ENCODE measurements around the gene LAMB4. TPM values are rescaled to one million over a fixed set of nuclear protein-coding genes. Genes with fewer than 3 reads are reported as not detected.
A peak's percentile ranks its signal among the peaks of the same experiment; 100 is the strongest.

Gene LAMB4
- total and polyA plus RNA-seq, 2 of the 8 experiments (the other 6 are each of a cell fraction or from before 2014, with no cell fraction given), result not detected

GRCh38 chr7:108063520-108063933 is 66.6 kb downstream of the LAMB4 start:
- H3K9ac ChIP-seq (replicated peaks in 1 of 4; ENCODE audit: extremely low read depth in 1 of 4, low read depth in 3 of 4, low read length in 3 of 4), result no peak overlapping the region
- no peaks in the 10 kb centered on the region for H3K27me3 ChIP-seq (replicated peaks in 1 of 4; ENCODE audit: control insufficient read depth in 3 of 4, extremely low read depth in 1 of 4, insufficient read depth in 3 of 4, low read length in 3 of 4)
- DNase-seq (ENCODE audit: low read depth in 1 of 2, low spot score in 2 of 2), result no peak
- no peak overlapping the region for H3K18ac ChIP-seq (ENCODE audit: extremely low read depth, low read length)
- H3K4me3 ChIP-seq (ENCODE audit: extremely low read depth in 1 of 4, insufficient read depth in 2 of 4, low read depth in 3 of 4, low read length in 4 of 4), result no peak overlapping the region
- no peak overlapping the region for H2BK20ac ChIP-seq (ENCODE audit: low read length)
- H2AFZ ChIP-seq (ENCODE audit: low read length), result 0 out of 2 replicates have a peak overlapping the region, but pooled peaks have one; percentile 37
- H3K36me3 ChIP-seq (ENCODE audit: control insufficient read depth in 2 of 4, insufficient read depth in 4 of 4, low read length in 3 of 4), result no peaks in the 10 kb centered on the region
- no peak for FAIRE-seq
- peaks cover 0 to 5% (median under 1%) of the 10 kb centered on the region in 4 experiments; a peak in 1 of 7 replicates for H3K4me1 ChIP-seq (replicated peaks in 1 of 4; ENCODE audit: control insufficient read depth in 3 of 4, insufficient read depth in 4 of 4, low read length in 3 of 4)
- no peak overlapping the region for H2BK15ac ChIP-seq (ENCODE audit: low read length)
- no peak overlapping the region for H4K5ac ChIP-seq (ENCODE audit: insufficient read length, low read depth, low read length)
- TF ChIP-seq CBX8 (IDR thresholded peaks at IDR 0.05; ENCODE audit: borderline replicate concordance, low read depth, low read length) (no peak), HDAC6 (IDR thresholded peaks at IDR 0.05; ENCODE audit: low read depth, low read length) (no peak), POU5F1 (IDR thresholded peaks at IDR 0.05; ENCODE audit: low read depth, low read length) (no peak), MAX (IDR thresholded peaks at IDR 0.05) (no peak), MAFK (IDR thresholded peaks at IDR 0.05; ENCODE audit: low read depth, low read length) (no peak)
- no peak overlapping the region for H2BK120ac ChIP-seq (replicated peaks; ENCODE audit: low read depth, low read length)
- H3K79me2 ChIP-seq (ENCODE audit: control insufficient read depth in 1 of 2, insufficient read depth in 2 of 2, low read length in 2 of 2), result no peaks in the 10 kb centered on the region
- no peak overlapping the region for H3K4me2 ChIP-seq (ENCODE audit: insufficient read depth in 1 of 2, low read depth in 2 of 2, low read length in 2 of 2)
- no peaks in the 10 kb centered on the region for H3K79me1 ChIP-seq (ENCODE audit: low read depth, low read length)
- H3K9me3 ChIP-seq (ENCODE audit: insufficient read depth in 2 of 2, low read depth in 1 of 2, low read length in 1 of 2), result no peaks in the 10 kb centered on the region
- H2BK5ac ChIP-seq (ENCODE audit: low read depth, low read length), result no peak overlapping the region
- H3K4ac ChIP-seq (replicated peaks; ENCODE audit: insufficient read length, low read depth, low read length), result no peak overlapping the region
- H4K20me1 ChIP-seq (replicated peaks in 1 of 2; ENCODE audit: control insufficient read depth in 1 of 2, insufficient read depth in 2 of 2, low read length in 2 of 2), result no peaks in the 10 kb centered on the region
- H4K8ac ChIP-seq (ENCODE audit: extremely low read depth, insufficient read depth, low read length), result no peak overlapping the region
- POLR2A ChIA-PET (ENCODE audit: partially characterized antibody), result no interaction called here
- no peak overlapping the region for H3K23ac ChIP-seq (ENCODE audit: insufficient read length)
- no peak overlapping the region for H2BK12ac ChIP-seq (ENCODE audit: low read depth, low read length)
- no peak overlapping the region for H4K91ac ChIP-seq (replicated peaks; ENCODE audit: insufficient read length, low read length)
- no peak overlapping the region for H3K14ac ChIP-seq (ENCODE audit: insufficient read length)
- CTCF ChIA-PET (ENCODE audit: partially characterized antibody), result interaction anchor here (0.6 to 1.2 kb wide), 3 partner anchors 10 to 335 kb away, joined by 3 read pairs; no protein-coding TSS in a partner anchor
- no peak overlapping the region for H3K27ac ChIP-seq (ENCODE audit: low read depth, low read length)
- H3K56ac ChIP-seq (replicated peaks; ENCODE audit: insufficient read length, low read depth, low read length), result no peak overlapping the region
- WGBS, 2 experiments (ENCODE audit: extremely low coverage in 1 of 2, insufficient coverage in 1 of 2, insufficient read length in 1 of 2, insufficient replicate concordance in 2 of 2, low coverage in 1 of 2, low lambda C conversion rate in 2 of 2, missing lambda C conversion rate in 1 of 2), result 87% methylated on average over 5 of the region's 5 CpGs; no CpG with 5 or more reads in 1 of the 2 experiments
- no peaks in the 10 kb centered on the region for H3K23me2 ChIP-seq (ENCODE audit: low read depth, low read length)
- no peak overlapping the region for H2AK5ac ChIP-seq (ENCODE audit: low read depth, low read length)

Data from H1 (cell line).